GM18508 (cell line): ENCODE measurements around the gene JMJD6.
"Not testable (repeated sequence)": the region's sequence is repeated elsewhere in the genome, so short reads cannot be mapped to it uniquely, and the experiment has no call there.

Experiments
- ATAC-seq: cut with Tn5 transposase; IDR thresholded peaks from one replicate; pipeline ENCODE4 v1.9.1; 2021; ENCODE audit warnings: moderate number of reproducible peaks; ENCODE audit not compliant: insufficient read depth, unreplicated experiment

The JMJD6 gene

GRCh38 chr17:76720211-76720610 lies 6.2 kb downstream of the JMJD6 start:
- no peak for ATAC-seq

- no peak for ATAC-seq
These were observed 7.9 kb downstream of the JMJD6 start for GRCh38 chr17:76718516-76718915.

GRCh38 chr17:76716839-76717215 lies 9.6 kb downstream of the JMJD6 start:
- no peak for ATAC-seq

- no peak for ATAC-seq
These were observed 10.1 kb downstream of the JMJD6 start for GRCh38 chr17:76716146-76716838.

GRCh38 chr17:76715496-76715830 lies 10.9 kb downstream of the JMJD6 start:
- no peak for ATAC-seq

GRCh38 chr17:76714822-76715495 lies 11.4 kb downstream of the JMJD6 start:
- ATAC-seq, result no peak

- no peak for ATAC-seq
These were observed 12.1 kb downstream of the JMJD6 start for GRCh38 chr17:76714336-76714735.

GRCh38 chr17:76713765-76714164 lies 12.6 kb downstream of the JMJD6 start:
- no peak for ATAC-seq

GRCh38 chr17:76712321-76712720 lies 14.1 kb downstream of the JMJD6 start:
- not testable (repeated sequence) for ATAC-seq

GRCh38 chr17:76710863-76711611 lies 15.4 kb downstream of the JMJD6 start, which contains the start of gene MXRA7:
Gene MXRA7 (minus strand): TSS chr17:76710965. CDS start chr17:76710946, 19 bp downstream.
- no peak for ATAC-seq

GRCh38 chr17:76709951-76710862 lies 16.2 kb downstream of the JMJD6 start:
- ATAC-seq, result not testable (repeated sequence)

- ATAC-seq, result no peak
These were observed 17.1 kb downstream of the JMJD6 start for GRCh38 chr17:76709077-76709950.

- ATAC-seq, result no peak
These were observed 18.2 kb downstream of the JMJD6 start for GRCh38 chr17:76707985-76708807.

GRCh38 chr17:76706817-76707216 lies 19.6 kb downstream of the JMJD6 start:
- ATAC-seq, result no peak

GRCh38 chr17:76704805-76705204 lies 21.6 kb downstream of the JMJD6 start:
- no peak for ATAC-seq

GRCh38 chr17:76702941-76703637 lies 23.3 kb downstream of the JMJD6 start:
- no peak for ATAC-seq

GRCh38 chr17:76702076-76702475 lies 24.3 kb downstream of the JMJD6 start:
- ATAC-seq, result no peak

- no peak for ATAC-seq
These were observed 24.9 kb downstream of the JMJD6 start for GRCh38 chr17:76701471-76701967.
